C4-2B (cell line): Measurements from ENCODE around the gene TNRC18.

Experiments used
- H3K27ac ChIP-seq: fragments of 450-650 bp; 2 replicates; pipeline ENCODE4 v1.5.1; 2017
- CTCF ChIP-seq: fragments of 450-650 bp; conservative IDR thresholded peaks from 2 replicates; pipeline ENCODE4 v1.5.1; 2017; ENCODE audit warnings: mild to moderate bottlenecking
- ZFX ChIP-seq: fragments of 450-650 bp; IDR thresholded peaks from 2 replicates; pipeline ENCODE4 v1.6.1; 2017

Gene TNRC18

GRCh38 chr7:5377816-5378215, 45.8 kb downstream of the TNRC18 start:
- no peak for TF ChIP-seq CTCF
- TF ChIP-seq ZFX = no peak
- no peak overlapping the region for H3K27ac ChIP-seq

GRCh38 chr7:5377279-5377678, 46.4 kb downstream of the TNRC18 start:
- no peak overlapping the region for H3K27ac ChIP-seq
- TF ChIP-seq CTCF = no peak
- TF ChIP-seq ZFX = no peak

GRCh38 chr7:5375925-5376324, 47.7 kb downstream of the TNRC18 start:
- no peak overlapping the region for H3K27ac ChIP-seq
- TF ChIP-seq CTCF = no peak
- TF ChIP-seq ZFX = no peak

- TF ChIP-seq CTCF (no peak), ZFX (no peak)
- H3K27ac ChIP-seq = no peak overlapping the region
Measured at GRCh38 chr7:5374464-5374863, 49.2 kb downstream of the TNRC18 start.

GRCh38 chr7:5373300-5373699, 50.3 kb downstream of the TNRC18 start:
- TF ChIP-seq ZFX (no peak), CTCF (no peak)
- H3K27ac ChIP-seq = no peak overlapping the region

GRCh38 chr7:5370454-5371353, 52.9 kb downstream of the TNRC18 start:
- no peak overlapping the region for H3K27ac ChIP-seq
- TF ChIP-seq ZFX = no peak
- TF ChIP-seq CTCF = no peak

GRCh38 chr7:5367661-5368060, 56.0 kb downstream of the TNRC18 start:
- no peak for TF ChIP-seq CTCF
- TF ChIP-seq ZFX = no peak
- H3K27ac ChIP-seq = no peak overlapping the region
